Measurements from ENCODE around the gene HRAS. TPM values are rescaled to one million over a fixed set of nuclear protein-coding genes. Genes with fewer than 3 reads are reported as not detected.

Gene HRAS
- total RNA-seq, 1 donor from 2014 or later: 77.7 TPM

GRCh38 chr11:498297-499181, 36.8 kb downstream of the HRAS start:
- Mint-ChIP-seq H3K4me3 (ENCODE audit: unreplicated experiment) (no peak overlapping the region), H3K27me3 (ENCODE audit: low read depth) (no peaks in the 10 kb centered on the region), H3K4me1 (ENCODE audit: low read depth) (peaks cover 8% of the 10 kb centered on the region), H3K9me3 (ENCODE audit: low read depth) (no peaks in the 10 kb centered on the region), H3K27ac (ENCODE audit: unreplicated experiment) (no peak overlapping the region), H3K36me3 (ENCODE audit: low read depth) (peaks cover 34% of the 10 kb centered on the region)
- DNase-seq (ENCODE audit: low spot score): no peak
- TF ChIP-seq CTCF (IDR thresholded peaks at IDR 0.05): no peak

GRCh38 chr11:497565-498296, 37.6 kb downstream of the HRAS start:
- Mint-ChIP-seq H3K4me3 (ENCODE audit: unreplicated experiment) (no peak overlapping the region), H3K4me1 (ENCODE audit: low read depth) (peaks cover 3% of the 10 kb centered on the region), H3K27me3 (ENCODE audit: low read depth) (no peaks in the 10 kb centered on the region), H3K9me3 (ENCODE audit: low read depth) (no peaks in the 10 kb centered on the region), H3K27ac (ENCODE audit: unreplicated experiment) (peak overlapping the region; percentile 63), H3K36me3 (ENCODE audit: low read depth) (peaks cover 34% of the 10 kb centered on the region)
- no peak for DNase-seq (ENCODE audit: low spot score)
- TF ChIP-seq CTCF (IDR thresholded peaks at IDR 0.05): no peak

- Mint-ChIP-seq H3K9me3 (ENCODE audit: low read depth) (no peaks in the 10 kb centered on the region), H3K4me3 (ENCODE audit: unreplicated experiment) (no peak overlapping the region), H3K36me3 (ENCODE audit: low read depth) (peaks cover 34% of the 10 kb centered on the region), H3K27me3 (ENCODE audit: low read depth) (no peaks in the 10 kb centered on the region), H3K4me1 (ENCODE audit: low read depth) (peaks cover 3% of the 10 kb centered on the region), H3K27ac (ENCODE audit: unreplicated experiment) (peak overlapping the region; percentile 27)
- DNase-seq (ENCODE audit: low spot score): no peak
- no peak for TF ChIP-seq CTCF (IDR thresholded peaks at IDR 0.05)
These were observed 38.4 kb downstream of the HRAS start for GRCh38 chr11:496834-497564.

- H3K27ac Mint-ChIP-seq (ENCODE audit: unreplicated experiment): peak overlapping the region; percentile 1
- no peaks in the 10 kb centered on the region for H3K27me3 Mint-ChIP-seq (ENCODE audit: low read depth)
- no peaks in the 10 kb centered on the region for H3K9me3 Mint-ChIP-seq (ENCODE audit: low read depth)
- peaks cover 3% of the 10 kb centered on the region for H3K4me1 Mint-ChIP-seq (ENCODE audit: low read depth)
- H3K4me3 Mint-ChIP-seq (ENCODE audit: unreplicated experiment): no peak overlapping the region
- no peak for TF ChIP-seq CTCF (IDR thresholded peaks at IDR 0.05)
- peaks cover 31% of the 10 kb centered on the region for H3K36me3 Mint-ChIP-seq (ENCODE audit: low read depth)
- no peak for DNase-seq (ENCODE audit: low spot score)
These were observed 39.8 kb downstream of the HRAS start for GRCh38 chr11:495537-495931.
